ENCODE data around the gene RASAL3.

DNA sequence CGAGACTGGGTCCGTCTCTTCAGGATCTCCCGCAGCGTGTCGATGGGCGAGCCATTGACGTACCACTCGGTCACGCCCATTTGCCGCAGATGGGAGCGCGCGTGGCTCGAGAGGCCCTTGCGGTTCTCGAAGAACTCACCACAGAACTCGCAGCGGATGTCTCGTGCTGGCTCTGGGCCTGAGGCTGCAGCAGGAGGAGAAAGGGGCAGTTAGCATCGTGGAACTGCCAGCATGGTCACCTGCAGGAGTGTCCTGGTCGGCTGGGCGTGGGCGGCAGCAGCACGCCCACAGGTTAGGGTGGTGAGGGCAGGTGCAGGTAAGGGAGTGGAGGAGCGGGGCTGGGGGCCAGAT, 37.0 kb downstream of the RASAL3 start:
- no peak for TF ChIP-seq TAF1 (IDR thresholded peaks at IDR 0.05; ENCODE audit: low read depth, low read length)
- TF ChIP-seq POLR2A (IDR thresholded peaks at IDR 0.05; ENCODE audit: low read depth, low read length): no peak
- TF ChIP-seq POLR2AphosphoS5 (IDR thresholded peaks at IDR 0.05; ENCODE audit: low read depth, low read length): no peak
- TF ChIP-seq PAX5 (IDR thresholded peaks at IDR 0.05; ENCODE audit: insufficient read depth, low read length, severe bottlenecking): no peak
- no peak for TF ChIP-seq SPI1 (IDR thresholded peaks at IDR 0.05; ENCODE audit: low read depth, low read length)
